HK-2 (cell line): ENCODE results near the gene LGR4.

Experiments
- DNase-seq: peaks from one replicate; pipeline ENCODE4 v3.0.0-alpha.2; 2018; ENCODE audit not compliant: unreplicated experiment

The LGR4 gene

DNA sequence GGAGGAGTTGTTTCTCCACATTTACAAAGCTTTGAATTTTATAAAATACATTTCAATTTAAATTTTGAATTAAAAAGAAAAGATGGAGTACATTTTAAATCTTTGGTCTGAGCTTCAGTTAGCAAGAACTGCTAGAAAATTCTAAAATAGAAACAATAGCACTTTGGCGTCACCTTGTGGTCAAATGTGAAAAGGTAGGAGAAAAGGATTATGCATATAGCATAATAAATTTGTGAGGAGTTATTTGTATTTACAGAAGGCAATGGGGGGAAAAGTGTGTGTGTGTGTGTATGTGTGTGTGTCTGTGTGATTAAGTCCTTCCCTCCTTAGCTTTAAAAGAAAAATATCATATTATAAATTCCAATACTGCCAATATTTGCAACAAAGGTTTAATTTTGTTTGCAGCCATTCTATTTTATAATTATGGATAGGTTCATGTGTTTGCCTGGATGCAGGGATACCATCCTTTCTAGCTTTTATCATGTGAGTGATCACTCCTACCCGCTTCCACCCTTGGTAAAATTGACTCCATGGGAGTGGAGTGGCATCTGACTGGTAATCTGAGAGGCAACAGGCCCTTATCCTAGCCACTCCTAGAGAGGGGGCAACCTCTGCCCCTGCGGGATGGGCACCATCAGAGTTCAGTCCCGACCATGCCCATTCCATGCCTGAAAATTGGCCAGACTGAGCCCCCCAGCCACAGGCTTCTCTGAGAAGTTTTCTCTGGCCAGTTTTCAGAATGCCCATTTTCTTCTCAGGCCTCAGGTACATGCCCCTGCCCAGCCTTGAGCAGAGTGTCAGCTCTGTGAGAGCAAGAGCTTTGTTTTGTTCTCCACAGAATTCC is 13.6 kb upstream of the LGR4 start:
- no peak for DNase-seq

GRCh38 chr11:27482793-27483192 is 10.2 kb upstream of the LGR4 start:
- DNase-seq, result no peak

GRCh38 chr11:27481992-27482391 is 9.4 kb upstream of the LGR4 start:
- DNase-seq, result no peak

DNA sequence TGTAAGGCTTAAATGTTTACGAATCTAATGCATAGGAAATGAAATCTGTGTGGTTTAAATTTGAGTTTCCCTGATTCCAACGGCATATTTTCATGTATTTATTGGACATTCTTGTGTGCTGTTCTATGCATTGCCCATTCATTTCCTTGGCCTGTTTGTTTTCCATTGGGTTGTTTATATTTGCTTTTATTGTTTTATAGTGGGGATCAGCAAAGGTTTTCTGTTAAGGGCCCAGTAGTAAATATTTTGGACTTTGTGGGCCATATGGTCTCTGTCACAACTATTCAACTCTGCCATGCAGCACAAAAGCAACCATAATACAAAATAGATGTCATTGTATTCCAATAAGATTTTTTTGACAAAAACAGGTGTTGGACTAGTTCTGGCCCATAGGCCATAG is 5.2 kb upstream of the LGR4 start:
- no peak for DNase-seq

DNA sequence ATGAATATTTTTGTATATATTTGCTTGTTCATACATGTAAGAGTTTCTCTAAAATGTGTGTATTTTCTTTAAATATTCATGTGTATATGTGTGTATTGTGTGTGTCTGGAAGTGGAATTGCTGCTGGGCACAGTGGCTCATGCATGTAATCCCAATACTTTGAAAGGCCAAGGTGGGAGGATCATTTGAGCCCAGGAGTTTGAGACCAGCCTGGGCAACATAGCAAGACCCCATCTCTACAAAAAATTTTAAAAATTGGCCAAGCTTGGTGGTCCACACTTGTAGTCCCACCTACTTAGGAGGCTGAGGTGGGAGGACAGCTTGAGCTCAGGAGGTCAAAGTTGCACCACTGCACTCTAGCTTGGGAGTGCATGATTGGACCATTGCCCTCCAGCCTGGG is 4.7 kb upstream of the LGR4 start:
- no peak for DNase-seq

DNA sequence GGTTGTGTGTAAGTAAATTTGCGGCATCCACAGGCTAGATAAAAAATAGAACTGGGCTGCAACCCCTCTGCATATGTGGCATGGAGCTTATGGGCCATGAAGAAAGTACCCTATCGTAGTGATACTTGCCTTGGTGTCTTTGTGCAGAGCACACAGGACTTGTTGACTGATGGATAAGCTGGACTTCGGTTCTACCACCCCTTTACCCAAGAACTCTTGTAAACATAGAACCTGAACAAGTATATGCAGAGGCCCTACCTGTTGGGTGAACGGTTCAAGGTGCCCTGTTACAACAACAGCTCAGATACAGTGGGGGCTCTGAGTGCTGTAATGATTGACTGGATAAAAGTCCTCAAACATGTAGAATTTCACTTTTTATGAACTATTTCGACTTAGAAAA is 3.0 kb upstream of the LGR4 start:
- no peak for DNase-seq

DNA sequence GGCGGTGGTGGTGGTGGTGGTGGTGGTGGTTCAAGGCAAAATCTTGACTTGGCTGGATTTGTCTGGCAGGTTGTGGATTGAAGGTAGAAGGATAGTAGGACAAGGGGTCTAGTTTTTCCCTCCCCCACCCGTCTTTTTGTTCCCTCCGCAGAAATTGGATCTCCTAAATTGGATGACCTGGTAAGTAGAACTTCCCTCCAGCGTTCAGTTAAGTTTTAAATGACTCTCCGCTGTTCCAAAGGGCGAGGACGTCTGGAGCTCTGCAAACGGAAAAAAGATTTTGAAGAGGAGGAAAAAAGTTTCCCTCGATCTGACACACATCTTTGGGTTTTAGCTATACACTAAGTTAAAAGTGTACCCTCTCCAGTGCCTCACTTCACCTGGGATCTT is 422 bp upstream of the LGR4 start:
- DNase-seq, result no peak

DNA sequence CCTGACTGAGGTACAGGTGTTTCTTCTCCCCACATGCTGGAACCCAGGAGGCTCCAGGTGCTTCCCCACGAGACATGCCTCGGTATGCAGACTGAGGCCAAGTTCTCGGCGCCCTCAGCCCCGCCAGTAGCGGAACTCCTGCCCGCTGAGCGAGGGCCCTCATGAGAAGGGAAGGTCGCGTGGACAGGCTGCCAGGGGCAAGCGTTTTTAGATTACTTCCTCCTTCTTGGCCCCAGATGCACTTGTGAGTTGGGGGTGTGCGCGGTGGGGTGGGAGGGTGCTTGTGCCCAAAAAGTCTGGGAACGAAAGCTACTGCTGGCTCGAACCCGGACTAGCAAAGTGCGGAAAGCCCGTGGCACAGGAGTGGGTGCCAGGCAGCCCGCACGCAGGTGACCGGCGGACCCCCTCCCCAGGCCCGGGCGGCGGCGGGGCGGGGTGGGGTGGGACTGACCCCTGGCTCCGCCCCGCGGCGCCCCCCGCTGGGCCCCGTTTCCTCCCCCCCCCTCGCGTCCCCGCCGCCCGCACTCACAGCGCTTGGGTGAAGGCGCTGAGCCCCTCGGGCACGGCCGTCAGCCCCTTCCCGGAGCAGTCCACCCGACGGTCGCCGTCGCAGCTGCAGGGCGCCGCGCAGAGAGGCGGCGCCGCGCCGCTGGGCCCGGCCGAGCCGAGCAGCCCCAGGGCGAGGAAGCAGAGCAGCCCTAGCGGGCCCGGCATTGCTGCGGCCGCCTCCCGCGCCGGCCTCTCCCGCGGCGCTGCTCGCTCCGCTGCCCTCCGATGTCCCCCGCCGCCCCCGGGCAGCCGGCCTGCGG is 797 bp downstream of the LGR4 start:
- peak; percentile 17 for DNase-seq

- peak; percentile 13 for DNase-seq
These were observed 1.6 kb downstream of the LGR4 start for GRCh38 chr11:27470826-27471588.

GRCh38 chr11:27470166-27470565 is 2.4 kb downstream of the LGR4 start:
- no peak for DNase-seq

- DNase-seq, result no peak
These were observed 3.4 kb downstream of the LGR4 start for GRCh38 chr11:27468995-27469695.

DNA sequence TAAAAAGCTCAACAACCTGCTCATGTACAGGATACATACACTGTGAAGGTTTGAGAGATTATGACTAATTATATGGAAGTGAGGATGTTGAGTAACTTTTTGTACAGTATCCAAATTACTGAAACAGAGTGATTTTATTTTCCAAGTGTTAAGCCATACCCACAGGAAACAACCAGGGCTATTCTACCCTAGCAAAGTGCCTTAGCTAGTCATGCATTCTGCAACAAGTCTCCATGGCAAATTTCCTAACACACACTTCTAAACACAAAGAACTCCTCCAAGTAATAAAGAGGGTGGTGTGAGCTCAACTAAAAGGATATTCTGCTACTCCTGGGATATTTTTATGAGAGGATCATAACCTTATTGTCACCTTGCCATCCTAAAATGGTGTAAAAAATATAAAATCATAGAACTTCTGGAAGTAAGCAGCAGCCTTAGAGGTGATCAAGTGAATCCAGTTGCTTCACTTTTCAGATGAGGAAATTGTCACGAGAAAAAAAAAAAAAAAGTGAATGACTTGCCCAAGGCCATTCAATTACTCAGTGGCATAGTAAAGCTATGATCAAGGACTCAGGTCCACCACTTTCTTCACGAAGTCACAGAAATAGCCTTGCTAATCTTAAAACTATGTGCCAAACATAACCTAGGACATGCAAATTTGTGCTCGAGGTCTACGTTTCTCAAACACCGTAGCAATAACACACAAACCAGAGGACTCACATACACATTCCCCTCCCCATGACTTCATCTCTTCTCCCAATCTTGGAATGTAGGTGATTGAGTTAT is 4.2 kb downstream of the LGR4 start:
- no peak for DNase-seq

- DNase-seq, result no peak
These were observed 5.2 kb downstream of the LGR4 start for GRCh38 chr11:27467181-27467913.

- DNase-seq, result no peak
These were observed 6.2 kb downstream of the LGR4 start for GRCh38 chr11:27466363-27466762.

DNA sequence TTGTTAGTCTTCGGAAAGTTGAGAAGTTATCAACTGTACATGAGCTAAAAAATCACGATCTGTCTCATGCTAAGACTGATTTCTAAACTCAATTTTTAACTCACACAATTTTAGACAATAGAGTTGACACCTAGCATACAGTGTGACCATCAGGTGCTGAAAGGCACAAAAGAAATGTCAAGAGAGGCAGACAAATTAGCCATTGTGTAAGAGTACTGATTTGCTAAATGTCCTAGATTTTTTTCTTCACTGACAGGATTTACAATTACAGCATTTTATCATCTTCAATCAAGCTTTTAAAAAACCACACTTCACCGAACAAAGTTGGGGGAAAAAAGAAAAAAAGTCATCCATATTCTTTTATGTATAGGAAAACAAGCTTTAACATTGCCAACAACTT is 7.0 kb downstream of the LGR4 start:
- DNase-seq, result no peak

GRCh38 chr11:27464909-27465308 is 7.7 kb downstream of the LGR4 start:
- DNase-seq, result no peak

DNA sequence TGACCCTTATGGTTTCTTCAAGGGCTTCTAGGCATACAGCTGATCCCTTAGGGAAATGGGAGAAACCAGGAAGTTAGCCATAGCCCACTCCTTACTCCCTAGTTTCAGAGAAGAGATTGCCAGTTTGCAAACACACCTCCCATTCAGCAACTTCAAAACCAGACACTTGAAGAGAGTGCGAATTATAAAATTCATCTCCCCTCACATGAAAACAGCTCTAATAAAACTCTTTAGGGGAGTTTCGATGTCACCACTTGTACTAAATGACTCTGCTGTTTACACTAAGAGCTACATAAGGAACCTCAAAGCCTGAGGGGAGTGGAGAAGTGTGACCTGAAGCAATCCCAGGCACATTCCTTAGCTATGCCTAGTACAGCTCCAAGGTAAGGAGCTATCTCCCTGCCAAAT is 8.3 kb downstream of the LGR4 start:
- no peak for DNase-seq

- DNase-seq, result no peak
These were observed 10.0 kb downstream of the LGR4 start for GRCh38 chr11:27462543-27462942.

GRCh38 chr11:27460158-27460978 is 12.2 kb downstream of the LGR4 start:
- DNase-seq, result no peak
